ENCODE measurements around the gene ZNF841.

The ZNF841 gene

GRCh38 chr19:52095172-52096014 lies at the start of gene ZNF841:
TSS of gene ZNF841 (minus strand) at chr19:52095765. CDS start at chr19:52084801, 10,964 bp downstream.
- Mint-ChIP-seq H3K27me3 (no peaks in the 10 kb centered on the region), H3K4me1 (peaks cover 18% of the 10 kb centered on the region), H3K9me3 (peaks cover 15% of the 10 kb centered on the region), H3K4me3 (peak within 1 kb of the TSS; percentile 93), H3K27ac (peak within 1 kb of the TSS; percentile 95), H3K36me3 (peaks cover 37% of the 10 kb centered on the region)
- peak; percentile 79 to 82 for DNase-seq (ENCODE audit: low spot score in 2 of 2)
- peak; percentile 98 for ATAC-seq (ENCODE audit: low read depth)

GRCh38 chr19:52142001-52142595 lies 46.5 kb upstream of the ZNF841 start:
- H3K27me3 Mint-ChIP-seq = no peaks in the 10 kb centered on the region
- DNase-seq (ENCODE audit: low spot score in 2 of 2) (no peak), ATAC-seq (ENCODE audit: low read depth) (no peak)
- peaks cover 14% of the 10 kb centered on the region for H3K4me1 Mint-ChIP-seq
- H3K27ac Mint-ChIP-seq = no peak overlapping the region
- peaks cover 5% of the 10 kb centered on the region for H3K9me3 Mint-ChIP-seq
- peaks cover 1% of the 10 kb centered on the region for H3K36me3 Mint-ChIP-seq
- H3K4me3 Mint-ChIP-seq = no peak overlapping the region

- ATAC-seq (ENCODE audit: low read depth) (no peak), DNase-seq (ENCODE audit: low spot score in 2 of 2) (no peak)
- no peaks in the 10 kb centered on the region for H3K27me3 Mint-ChIP-seq
- H3K4me1 Mint-ChIP-seq = peaks cover 14% of the 10 kb centered on the region
- H3K36me3 Mint-ChIP-seq = peaks cover 1% of the 10 kb centered on the region
- H3K9me3 Mint-ChIP-seq = peaks cover 5% of the 10 kb centered on the region
- no peak overlapping the region for H3K27ac Mint-ChIP-seq
- H3K4me3 Mint-ChIP-seq = no peak overlapping the region
These were observed 45.6 kb upstream of the ZNF841 start for GRCh38 chr19:52141203-52141602.

GRCh38 chr19:52140032-52140710 lies 44.6 kb upstream of the ZNF841 start:
- peak; percentile 95 for ATAC-seq (ENCODE audit: low read depth)
- no peaks in the 10 kb centered on the region for H3K27me3 Mint-ChIP-seq
- peak overlapping the region; percentile 95 for H3K4me3 Mint-ChIP-seq
- H3K36me3 Mint-ChIP-seq = peaks cover 5% of the 10 kb centered on the region
- peak overlapping the region; percentile 57 for H3K27ac Mint-ChIP-seq
- peak in 1 of 2 donors; percentile 99 for DNase-seq (ENCODE audit: low spot score in 2 of 2)
- H3K4me1 Mint-ChIP-seq = peaks cover 14% of the 10 kb centered on the region
- peaks cover 4% of the 10 kb centered on the region for H3K9me3 Mint-ChIP-seq

- Mint-ChIP-seq H3K4me3 (peak within 1 kb of the TSS; percentile 95), H3K27me3 (no peaks in the 10 kb centered on the region), H3K9me3 (peaks cover 6% of the 10 kb centered on the region), H3K36me3 (peaks cover 7% of the 10 kb centered on the region), H3K27ac (peak within 1 kb of the TSS; percentile 57), H3K4me1 (peaks cover 13% of the 10 kb centered on the region)
- DNase-seq (ENCODE audit: low spot score in 2 of 2) (peak; percentile 60 to 96), ATAC-seq (ENCODE audit: low read depth) (peak; percentile 64)
These were observed 43.9 kb upstream of the ZNF841 start, which contains the start of gene ZNF616 for GRCh38 chr19:52139252-52140031. TSS of gene ZNF616 (minus strand) at chr19:52139938. CDS start at chr19:52130512, 9,426 bp downstream.

- ATAC-seq (ENCODE audit: low read depth) = no peak
- Mint-ChIP-seq H3K9me3 (peaks cover 6% of the 10 kb centered on the region), H3K4me1 (peaks cover 13% of the 10 kb centered on the region), H3K4me3 (peak overlapping the region; percentile 95), H3K27me3 (no peaks in the 10 kb centered on the region), H3K27ac (peak overlapping the region; percentile 57), H3K36me3 (peaks cover 7% of the 10 kb centered on the region)
- no peak for DNase-seq (ENCODE audit: low spot score in 2 of 2)
These were observed 43.4 kb upstream of the ZNF841 start for GRCh38 chr19:52138983-52139251.

GRCh38 chr19:52138278-52138982 lies 42.9 kb upstream of the ZNF841 start:
- H3K27me3 Mint-ChIP-seq = no peaks in the 10 kb centered on the region
- H3K4me3 Mint-ChIP-seq = peak overlapping the region; percentile 95
- peak overlapping the region; percentile 57 for H3K27ac Mint-ChIP-seq
- DNase-seq (ENCODE audit: low spot score in 2 of 2) (no peak), ATAC-seq (ENCODE audit: low read depth) (no peak)
- H3K9me3 Mint-ChIP-seq = peaks cover 6% of the 10 kb centered on the region
- peaks cover 9% of the 10 kb centered on the region for H3K36me3 Mint-ChIP-seq
- H3K4me1 Mint-ChIP-seq = peaks cover 13% of the 10 kb centered on the region

- Mint-ChIP-seq H3K4me3 (no peak overlapping the region), H3K9me3 (peaks cover 24% of the 10 kb centered on the region), H3K36me3 (peaks cover 83% of the 10 kb centered on the region), H3K4me1 (no peaks in the 10 kb centered on the region), H3K27ac (no peak overlapping the region), H3K27me3 (no peaks in the 10 kb centered on the region)
- DNase-seq (ENCODE audit: low spot score in 2 of 2) (no peak), ATAC-seq (ENCODE audit: low read depth) (no peak)
These were observed 24.7 kb upstream of the ZNF841 start for GRCh38 chr19:52120286-52120685.

- peaks cover 30% of the 10 kb centered on the region for H3K9me3 Mint-ChIP-seq
- H3K27me3 Mint-ChIP-seq = no peaks in the 10 kb centered on the region
- peaks cover 56% of the 10 kb centered on the region for H3K36me3 Mint-ChIP-seq
- DNase-seq (ENCODE audit: low spot score in 2 of 2) (no peak), ATAC-seq (ENCODE audit: low read depth) (no peak)
- H3K27ac Mint-ChIP-seq = no peak overlapping the region
- no peaks in the 10 kb centered on the region for H3K4me1 Mint-ChIP-seq
- H3K4me3 Mint-ChIP-seq = no peak overlapping the region
These were observed 20.0 kb upstream of the ZNF841 start for GRCh38 chr19:52115526-52116053.

GRCh38 chr19:52114691-52115090 lies 19.1 kb upstream of the ZNF841 start:
- H3K27me3 Mint-ChIP-seq = no peaks in the 10 kb centered on the region
- H3K4me1 Mint-ChIP-seq = no peaks in the 10 kb centered on the region
- H3K36me3 Mint-ChIP-seq = peaks cover 49% of the 10 kb centered on the region
- no peak overlapping the region for H3K27ac Mint-ChIP-seq
- H3K9me3 Mint-ChIP-seq = peaks cover 27% of the 10 kb centered on the region
- no peak overlapping the region for H3K4me3 Mint-ChIP-seq
- ATAC-seq (ENCODE audit: low read depth) = no peak
- no peak for DNase-seq (ENCODE audit: low spot score in 2 of 2)

GRCh38 chr19:52112624-52113023 lies 17.1 kb upstream of the ZNF841 start:
- no peaks in the 10 kb centered on the region for H3K4me1 Mint-ChIP-seq
- peaks cover 22% of the 10 kb centered on the region for H3K9me3 Mint-ChIP-seq
- no peak overlapping the region for H3K4me3 Mint-ChIP-seq
- no peak overlapping the region for H3K27ac Mint-ChIP-seq
- no peak for DNase-seq (ENCODE audit: low spot score in 2 of 2)
- H3K36me3 Mint-ChIP-seq = peaks cover 32% of the 10 kb centered on the region
- no peak for ATAC-seq (ENCODE audit: low read depth)
- no peaks in the 10 kb centered on the region for H3K27me3 Mint-ChIP-seq

GRCh38 chr19:52110780-52111179 lies 15.2 kb upstream of the ZNF841 start:
- no peak for DNase-seq (ENCODE audit: low spot score in 2 of 2)
- Mint-ChIP-seq H3K4me3 (no peak overlapping the region), H3K9me3 (peaks cover 25% of the 10 kb centered on the region), H3K36me3 (peaks cover 27% of the 10 kb centered on the region), H3K27ac (no peak overlapping the region), H3K27me3 (peaks cover 3% of the 10 kb centered on the region), H3K4me1 (no peaks in the 10 kb centered on the region)
- no peak for ATAC-seq (ENCODE audit: low read depth)

- no peak for DNase-seq (ENCODE audit: low spot score in 2 of 2)
- Mint-ChIP-seq H3K27ac (no peak overlapping the region), H3K36me3 (peaks cover 9% of the 10 kb centered on the region), H3K9me3 (peaks cover 11% of the 10 kb centered on the region), H3K4me3 (no peak overlapping the region), H3K27me3 (peaks cover 3% of the 10 kb centered on the region), H3K4me1 (no peaks in the 10 kb centered on the region)
- ATAC-seq (ENCODE audit: low read depth) = no peak
These were observed 7.2 kb upstream of the ZNF841 start for GRCh38 chr19:52102782-52103181.

Data from memory B cell (primary cell).